GM12872 (cell line): ENCODE data around the gene PACSIN2.

Source experiments
- TF ChIP-seq, protein P1 (sequence below): IDR thresholded peaks from 3 replicates; pipeline ENCODE4 v1.5.1; 2011; ENCODE audit warnings: low read depth, mild to moderate bottlenecking, low read length, moderate library complexity; ENCODE audit not compliant: insufficient read depth

Gene PACSIN2

DNA sequence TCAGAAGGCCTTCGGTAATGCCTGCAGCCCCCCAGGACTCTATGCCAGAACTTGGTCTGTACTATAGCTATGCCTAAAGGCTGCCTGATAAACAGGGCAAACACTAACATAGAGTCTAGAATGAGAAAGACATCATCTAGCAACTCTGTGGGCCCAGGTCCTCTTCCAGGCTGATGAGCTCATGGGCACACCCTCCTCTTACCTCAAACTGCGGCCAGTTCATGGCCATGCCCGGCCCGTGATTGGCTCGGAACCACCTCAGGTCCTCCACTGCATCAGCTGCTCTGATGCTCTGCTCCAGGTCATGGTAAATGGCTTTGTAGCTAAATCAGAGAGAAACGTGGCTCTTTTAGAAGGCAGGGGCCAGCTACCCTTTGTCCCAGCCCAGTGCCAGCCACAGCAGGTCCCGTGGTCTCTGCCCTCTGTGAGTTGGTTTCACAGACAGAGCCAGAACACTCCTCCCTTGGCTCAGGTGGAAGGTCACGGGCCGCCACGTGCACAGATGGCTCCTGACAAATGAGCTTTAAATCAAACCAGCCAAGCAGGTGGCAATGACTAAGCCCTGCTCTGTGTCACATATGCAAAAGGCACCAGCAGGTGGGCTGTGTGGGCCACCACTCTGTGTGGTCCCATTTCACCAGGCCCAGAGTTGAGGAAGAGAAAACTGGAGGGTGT lies 132.8 kb downstream of the PACSIN2 start:
- TF ChIP-seq, protein P1, sequence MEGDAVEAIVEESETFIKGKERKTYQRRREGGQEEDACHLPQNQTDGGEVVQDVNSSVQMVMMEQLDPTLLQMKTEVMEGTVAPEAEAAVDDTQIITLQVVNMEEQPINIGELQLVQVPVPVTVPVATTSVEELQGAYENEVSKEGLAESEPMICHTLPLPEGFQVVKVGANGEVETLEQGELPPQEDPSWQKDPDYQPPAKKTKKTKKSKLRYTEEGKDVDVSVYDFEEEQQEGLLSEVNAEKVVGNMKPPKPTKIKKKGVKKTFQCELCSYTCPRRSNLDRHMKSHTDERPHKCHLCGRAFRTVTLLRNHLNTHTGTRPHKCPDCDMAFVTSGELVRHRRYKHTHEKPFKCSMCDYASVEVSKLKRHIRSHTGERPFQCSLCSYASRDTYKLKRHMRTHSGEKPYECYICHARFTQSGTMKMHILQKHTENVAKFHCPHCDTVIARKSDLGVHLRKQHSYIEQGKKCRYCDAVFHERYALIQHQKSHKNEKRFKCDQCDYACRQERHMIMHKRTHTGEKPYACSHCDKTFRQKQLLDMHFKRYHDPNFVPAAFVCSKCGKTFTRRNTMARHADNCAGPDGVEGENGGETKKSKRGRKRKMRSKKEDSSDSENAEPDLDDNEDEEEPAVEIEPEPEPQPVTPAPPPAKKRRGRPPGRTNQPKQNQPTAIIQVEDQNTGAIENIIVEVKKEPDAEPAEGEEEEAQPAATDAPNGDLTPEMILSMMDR, result no peak

DNA sequence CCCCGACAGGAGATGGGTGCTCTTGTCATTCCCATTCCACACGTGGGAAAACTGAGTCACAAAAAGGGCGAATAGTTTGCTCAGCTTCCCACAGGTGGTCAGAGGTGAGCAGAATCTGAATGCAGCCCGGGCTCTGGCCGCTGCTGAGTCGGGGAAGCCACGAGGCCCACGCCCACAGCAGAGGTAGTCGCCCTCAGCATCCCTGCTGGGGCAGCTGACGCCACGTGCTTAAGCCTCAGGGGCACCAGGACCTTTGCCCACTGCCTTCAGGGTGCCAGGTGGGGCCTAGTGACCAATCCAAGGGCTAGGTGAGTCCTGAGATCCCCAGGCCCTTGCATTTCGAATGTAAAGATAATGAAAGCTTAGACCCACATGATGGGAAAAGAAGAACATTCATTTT lies 133.7 kb downstream of the PACSIN2 start:
- TF ChIP-seq, protein P1, result no peak

DNA sequence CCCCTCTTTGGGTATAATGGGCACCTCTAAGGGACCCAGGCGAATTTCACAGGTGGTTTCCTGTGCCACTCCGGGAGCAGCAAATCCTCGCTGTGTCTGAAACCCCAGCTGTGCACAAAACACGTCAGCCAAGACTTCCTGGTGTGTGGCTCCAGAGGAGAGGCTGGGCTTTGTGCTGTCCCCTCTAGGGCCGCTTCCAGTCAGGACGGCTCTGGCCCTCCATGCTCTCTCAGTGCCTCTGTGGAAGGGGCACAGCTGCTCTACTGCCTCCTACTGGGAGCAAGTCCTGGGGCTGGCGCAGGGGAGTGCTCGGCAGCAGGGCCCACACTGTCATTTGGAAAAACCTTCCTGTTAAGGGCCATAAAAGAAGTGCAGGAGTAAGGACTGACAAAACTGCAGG lies 134.1 kb downstream of the PACSIN2 start:
- TF ChIP-seq, protein P1, result no peak

DNA sequence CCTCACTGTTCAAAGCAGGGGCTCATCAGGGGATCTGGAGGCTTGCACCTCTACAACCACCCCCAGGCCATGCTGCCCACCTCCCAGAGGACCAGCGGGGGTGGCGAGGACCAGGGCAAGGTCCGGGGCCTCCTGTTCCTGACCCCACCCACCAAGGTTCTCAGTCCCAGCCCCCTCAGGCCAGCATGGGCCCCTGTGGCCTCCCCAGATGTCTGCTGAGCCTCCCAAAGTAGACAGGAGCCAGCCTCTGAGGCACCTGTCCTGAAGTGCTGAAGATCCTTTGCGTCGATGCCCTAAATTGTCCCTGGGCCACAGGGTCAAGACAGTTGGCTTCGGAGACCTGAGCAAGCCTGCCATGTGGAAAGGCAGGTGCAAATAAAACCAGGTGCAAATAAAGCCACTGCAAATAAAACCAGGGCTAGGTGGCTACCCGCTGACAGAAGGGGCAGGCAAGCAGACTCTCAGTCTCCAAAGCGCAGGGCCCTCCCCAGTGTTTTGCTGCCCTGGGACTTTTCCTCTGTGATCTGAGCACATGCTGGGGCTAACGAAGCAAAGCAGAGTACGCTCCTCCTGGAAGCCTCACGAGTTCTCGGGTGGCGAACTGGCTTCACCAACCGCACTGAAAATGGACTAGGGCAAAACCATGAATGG lies 135.5 kb downstream of the PACSIN2 start:
- TF ChIP-seq, protein P1, result no peak

DNA sequence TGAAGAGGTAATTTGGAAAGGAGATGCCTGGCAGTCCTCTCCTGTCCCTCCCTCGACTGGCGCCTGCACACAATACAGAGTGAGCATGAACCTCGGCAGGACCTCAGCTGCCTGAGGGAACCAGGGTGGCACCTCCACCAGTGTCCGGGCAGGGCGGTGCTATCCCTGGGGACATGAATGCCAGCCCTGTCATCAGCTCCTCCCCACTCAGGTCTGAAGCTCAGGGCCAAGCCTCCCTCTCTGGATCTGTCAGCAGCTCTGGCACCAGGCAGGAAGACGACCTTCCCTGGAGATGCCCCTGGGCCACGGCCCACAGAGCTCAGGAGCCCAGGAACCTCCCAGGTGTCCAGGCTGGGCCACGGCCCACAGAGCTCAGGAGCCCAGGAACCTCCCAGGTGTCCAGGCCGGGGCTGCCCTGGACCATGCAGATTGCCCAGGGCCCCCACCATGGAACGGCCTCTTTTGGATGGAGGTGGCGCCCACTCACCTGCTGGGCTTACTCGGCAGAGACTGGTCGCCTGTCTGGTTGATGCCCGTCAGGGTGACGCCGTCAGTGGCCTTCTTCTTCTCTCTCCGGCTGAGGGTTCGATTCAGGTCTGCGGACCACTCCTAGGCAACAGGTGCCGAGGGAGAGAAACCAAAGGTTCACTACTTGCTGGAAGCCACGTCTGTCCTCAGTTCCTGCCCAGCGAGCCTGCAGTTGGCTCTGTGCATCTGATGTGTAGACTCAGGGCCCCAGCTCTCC lies 136.2 kb downstream of the PACSIN2 start:
- TF ChIP-seq, protein P1, result no peak

DNA sequence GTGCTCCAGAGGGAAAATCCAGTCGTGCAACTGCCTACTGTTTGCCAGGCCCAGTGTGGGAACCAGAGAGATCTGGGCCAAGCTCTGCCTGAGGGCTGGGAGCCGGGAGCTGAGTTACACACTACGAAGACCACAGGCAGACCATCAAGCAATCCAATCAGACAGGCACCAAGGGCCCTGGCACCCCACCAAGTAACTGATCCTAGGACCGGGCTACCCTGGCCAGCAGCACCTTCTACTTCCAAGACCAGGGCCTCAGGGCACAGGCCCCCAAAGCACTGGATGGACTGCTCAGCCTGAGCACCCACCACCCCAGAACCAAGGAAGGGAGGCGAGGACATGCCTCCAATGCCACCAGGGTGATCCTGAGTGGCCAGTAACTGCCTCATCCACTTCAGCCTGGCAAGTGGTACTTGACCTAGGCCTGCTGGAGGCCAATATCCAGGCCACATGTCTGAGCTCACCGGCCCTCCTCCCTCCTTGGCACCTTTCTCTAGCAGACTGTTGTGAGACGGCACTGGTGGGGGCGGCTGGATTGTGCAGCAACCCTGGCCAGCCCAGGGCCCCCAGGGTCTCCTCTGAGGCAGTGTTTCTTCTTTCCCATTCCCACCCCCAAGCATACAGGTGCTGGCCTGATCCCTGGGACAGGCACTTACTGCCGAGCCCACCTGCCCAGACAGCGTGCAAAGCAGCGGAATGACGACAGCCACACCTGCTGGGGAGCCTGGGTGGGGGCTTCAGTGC lies 137.2 kb downstream of the PACSIN2 start:
- TF ChIP-seq, protein P1, result no peak

DNA sequence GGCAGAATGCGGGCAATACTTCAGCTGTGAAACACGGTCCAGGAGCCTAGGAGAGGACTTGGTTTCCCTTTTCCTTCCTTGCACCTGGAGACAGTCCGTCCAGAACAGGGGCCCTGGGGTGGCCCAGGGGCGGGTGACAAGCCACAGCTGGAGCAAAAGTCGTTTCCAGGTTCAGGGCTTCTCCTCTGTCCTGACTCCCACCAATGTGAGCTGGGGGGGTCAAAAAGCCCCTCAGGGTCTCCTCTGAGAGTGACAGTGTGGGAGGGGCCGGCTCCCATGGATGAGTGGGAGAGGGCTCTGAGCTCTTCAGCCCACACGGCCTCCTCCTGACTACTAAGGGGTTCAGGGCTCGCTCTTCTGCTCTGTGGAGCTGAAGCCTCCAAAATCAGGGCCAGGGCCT lies 137.8 kb downstream of the PACSIN2 start:
- TF ChIP-seq, protein P1, result no peak
